HG03175 (cell line): ENCODE results near the gene MRAP.

Experiments used
- ATAC-seq: cut with Tn5 transposase; IDR thresholded peaks from one replicate; pipeline ENCODE4 v1.9.1; 2021; ENCODE audit warnings: mild to moderate bottlenecking, moderate library complexity; ENCODE audit not compliant: unreplicated experiment

The MRAP gene

GRCh38 chr21:32347977-32348376 is 49.3 kb downstream of the MRAP start:
- no peak for ATAC-seq

GRCh38 chr21:32348604-32349332 is 50.1 kb downstream of the MRAP start:
- no peak for ATAC-seq

GRCh38 chr21:32349333-32349944 is 50.8 kb downstream of the MRAP start:
- ATAC-seq, result no peak

GRCh38 chr21:32350211-32350980 is 51.7 kb downstream of the MRAP start:
- no peak for ATAC-seq

- no peak for ATAC-seq
Measured at GRCh38 chr21:32350981-32351380, 52.3 kb downstream of the MRAP start.

GRCh38 chr21:32351428-32351827 is 52.8 kb downstream of the MRAP start:
- no peak for ATAC-seq

GRCh38 chr21:32352526-32352925 is 53.9 kb downstream of the MRAP start:
- ATAC-seq, result no peak

- no peak for ATAC-seq
Measured at GRCh38 chr21:32353002-32353711, 54.5 kb downstream of the MRAP start.

GRCh38 chr21:32356874-32357395 is 58.3 kb downstream of the MRAP start:
- ATAC-seq, result no peak

GRCh38 chr21:32359719-32360260 is 61.1 kb downstream of the MRAP start:
- no peak for ATAC-seq

- no peak for ATAC-seq
Measured at GRCh38 chr21:32360401-32360975, 61.8 kb downstream of the MRAP start.
